Liver (tissue), 3 donors: ENCODE measurements around the gene MPP7.

Source experiments
- ATF3 ChIP-seq: IDR thresholded peaks from 2 replicates; pipeline ENCODE4 v1.6.1; 2016; ENCODE audit warnings: antibody characterized with exemption
- CTCF ChIP-seq: fragments of 150-350 bp; IDR thresholded peaks from 2 replicates; pipeline ENCODE4 v1.5.1; 2017; ENCODE audit warnings: improper control_type of control experiment, low read depth, low read length; ENCODE audit not compliant: missing input control
- EGR1 ChIP-seq, 2 donors: IDR thresholded peaks; 2 replicates each; pipeline ENCODE4 v1.6.1; 2016 to 2018; ENCODE audit warnings: antibody characterized with exemption in 2 of 2, low read depth in 2 of 2
- GABPA ChIP-seq, 2 donors: IDR thresholded peaks in 1 of 2; conservative IDR thresholded peaks in 1 of 2; 2 replicates each; pipeline ENCODE4 v1.6.1; 2016; ENCODE audit warnings: antibody characterized with exemption in 2 of 2, mild to moderate bottlenecking in 1 of 2, moderate library complexity in 1 of 2
- JUND ChIP-seq, 2 donors: IDR thresholded peaks; 2 replicates each; pipeline ENCODE4 v1.6.1; 2016; ENCODE audit warnings: antibody characterized with exemption in 2 of 2
- MAX ChIP-seq: IDR thresholded peaks from 2 replicates; pipeline ENCODE4 v1.6.1; 2016; ENCODE audit warnings: antibody characterized with exemption
- RAD21 ChIP-seq, 2 donors: IDR thresholded peaks; 2 replicates each; pipeline ENCODE4 v1.6.1; 2016; ENCODE audit warnings: antibody characterized with exemption in 2 of 2, mild to moderate bottlenecking in 2 of 2
- REST ChIP-seq: IDR thresholded peaks from 2 replicates; pipeline ENCODE4 v1.6.1; 2016; ENCODE audit warnings: antibody characterized with exemption, mild to moderate bottlenecking
- SP1 ChIP-seq: IDR thresholded peaks from 2 replicates; pipeline ENCODE4 v1.6.1; 2018; ENCODE audit warnings: antibody characterized with exemption, mild to moderate bottlenecking
- TAF1 ChIP-seq: conservative IDR thresholded peaks from 2 replicates; pipeline ENCODE4 v1.6.1; 2016; ENCODE audit warnings: antibody characterized with exemption, mild to moderate bottlenecking
- YY1 ChIP-seq: IDR thresholded peaks from 2 replicates; pipeline ENCODE4 v1.6.1; 2016; ENCODE audit warnings: antibody characterized with exemption, mild to moderate bottlenecking
- ZBTB33 ChIP-seq: IDR thresholded peaks from 2 replicates; pipeline ENCODE4 v1.6.1; 2016; ENCODE audit warnings: antibody characterized with exemption
- donor health status: healthy.
- donor health status: healthy.

- no peak for TF ChIP-seq CTCF
- no peak for TF ChIP-seq REST
- TF ChIP-seq MAX, result no peak
- no peak for TF ChIP-seq GABPA (IDR thresholded peaks at IDR 0.05 in 1 of 2, conservative IDR thresholded peaks at IDR 0.05 in 1 of 2)
- TF ChIP-seq ATF3, result no peak
- no peak for TF ChIP-seq RAD21 (IDR thresholded peaks at IDR 0.05)
- TF ChIP-seq TAF1, result no peak
- TF ChIP-seq SP1, result no peak
- no peak for TF ChIP-seq JUND (IDR thresholded peaks at IDR 0.05)
- no peak for TF ChIP-seq YY1
- no peak for TF ChIP-seq ZBTB33
- TF ChIP-seq EGR1 (IDR thresholded peaks at IDR 0.05; ENCODE audit: low read depth in 2 of 2), result no peak
Observed at GRCh38 chr10:28282336-28282735, 20.5 kb downstream of the MPP7 start.
